Measurements from ENCODE around the gene DMBX1. TPM values are rescaled to one million over a fixed set of nuclear protein-coding genes. Genes with fewer than 3 reads are reported as not detected.

DMBX1 gene
- total and polyA plus RNA-seq, 2 donors (not counting 1 experiment from before 2014, with no cell fraction given): not detected

- Histone ChIP-seq H2AFZ (ENCODE audit: insufficient read depth, low read depth, low read length, poor library complexity, severe bottlenecking) (no peak overlapping the region), H3K79me2 (ENCODE audit: control insufficient read depth, insufficient read depth, low read length) (no peaks in the 10 kb centered on the region), H3K9ac (ENCODE audit: low read length) (no peak overlapping the region), H3K36me3 (replicated peaks in 1 of 2; ENCODE audit: control extremely low read depth in 1 of 2, control insufficient read depth in 1 of 2, extremely low read depth in 1 of 2, insufficient read depth in 2 of 2, low read length in 1 of 2) (no peaks in the 10 kb centered on the region), H3K27me3 (replicated peaks in 1 of 4; ENCODE audit: control extremely low read depth in 1 of 4, control insufficient read depth in 3 of 4, insufficient read depth in 4 of 4, low read length in 3 of 4) (peaks cover 0 to 29% (median 10%) of the 10 kb centered on the region in 4 experiments), H3K27ac (ENCODE audit: low read length in 2 of 2) (no peak overlapping the region), H3K4me2 (replicated peaks; ENCODE audit: low read depth, low read length, poor library complexity, severe bottlenecking) (no peak overlapping the region), H3K4me1 (ENCODE audit: control insufficient read depth in 2 of 2, insufficient read depth in 2 of 2, low read length in 2 of 2) (peaks cover 11 to 13% of the 10 kb centered on the region in 2 donors), H4K20me1 (ENCODE audit: control insufficient read depth, insufficient read depth, low read length, poor library complexity, severe bottlenecking) (no peaks in the 10 kb centered on the region), H3K4me3 (ENCODE audit: control extremely low read depth in 1 of 5, extremely low read depth in 1 of 5, insufficient read depth in 1 of 5, low read depth in 2 of 5, low read length in 4 of 5) (no peak overlapping the region), H3K9me3 (ENCODE audit: control extremely low read depth in 1 of 3, control insufficient read depth in 2 of 3, insufficient read depth in 1 of 3, low read length in 2 of 3) (no peaks in the 10 kb centered on the region)
- ATAC-seq (ENCODE audit: low read depth): no peak
- POLR2A ChIA-PET: no interaction called here
- no peak for DNase-seq
- CTCF ChIA-PET: interaction anchor here (1.4 kb wide), 2 partner anchors 9 to 52 kb away, joined by 4 to 5 read pairs; no protein-coding TSS in a partner anchor
- Mint-ChIP-seq H3K27me3 (peaks cover 37% of the 10 kb centered on the region), H3K27ac (no peak overlapping the region), H3K4me3 (no peak overlapping the region), H3K9me3 (ENCODE audit: insufficient read depth) (no peaks in the 10 kb centered on the region), H3K4me1 (peaks cover 31% of the 10 kb centered on the region)
- TF ChIP-seq CTCF (IDR thresholded peaks at IDR 0.05) (no peak), EZH2 (IDR thresholded peaks at IDR 0.05; ENCODE audit: borderline replicate concordance, insufficient read depth, low read depth, low read length, poor library complexity, severe bottlenecking) (no peak)
- WGBS (ENCODE audit: insufficient coverage): 80% methylated on average over 7 of the region's 8 CpGs
- intact Hi-C loops (cut with micrococcal nuclease): no loop called here
Measured at GRCh38 chr1:46478721-46479485, 10.7 kb upstream of the DMBX1 start.

- H3K9me3 Mint-ChIP-seq (ENCODE audit: insufficient read depth): no peaks in the 10 kb centered on the region
- 73% methylated on average over 16 of the region's 17 CpGs for WGBS (ENCODE audit: insufficient coverage)
- Histone ChIP-seq H3K4me3 (ENCODE audit: control extremely low read depth in 1 of 5, extremely low read depth in 1 of 5, insufficient read depth in 1 of 5, low read depth in 2 of 5, low read length in 4 of 5) (no peak overlapping the region), H3K79me2 (ENCODE audit: control insufficient read depth, insufficient read depth, low read length) (no peaks in the 10 kb centered on the region), H4K20me1 (ENCODE audit: control insufficient read depth, insufficient read depth, low read length, poor library complexity, severe bottlenecking) (no peaks in the 10 kb centered on the region), H3K27me3 (replicated peaks in 1 of 4; ENCODE audit: control extremely low read depth in 1 of 4, control insufficient read depth in 3 of 4, insufficient read depth in 4 of 4, low read length in 3 of 4) (peaks cover 0 to 34% (median 11%) of the 10 kb centered on the region in 4 experiments), H3K4me2 (replicated peaks; ENCODE audit: low read depth, low read length, poor library complexity, severe bottlenecking) (no peak overlapping the region), H3K9ac (ENCODE audit: low read length) (no peak overlapping the region), H3K36me3 (replicated peaks in 1 of 2; ENCODE audit: control extremely low read depth in 1 of 2, control insufficient read depth in 1 of 2, extremely low read depth in 1 of 2, insufficient read depth in 2 of 2, low read length in 1 of 2) (no peaks in the 10 kb centered on the region), H2AFZ (ENCODE audit: insufficient read depth, low read depth, low read length, poor library complexity, severe bottlenecking) (no peak overlapping the region), H3K4me1 (ENCODE audit: control insufficient read depth in 2 of 2, insufficient read depth in 2 of 2, low read length in 2 of 2) (peaks cover 11 to 13% of the 10 kb centered on the region in 2 donors), H3K9me3 (ENCODE audit: control extremely low read depth in 1 of 3, control insufficient read depth in 2 of 3, insufficient read depth in 1 of 3, low read length in 2 of 3) (no peaks in the 10 kb centered on the region), H3K27ac (ENCODE audit: low read length in 2 of 2) (no peak overlapping the region)
- ChIA-PET POLR2A (no interaction called here), CTCF (interaction anchor here (1.1 to 1.5 kb wide), 2 partner anchors 33 to 104 kb away, joined by 3 to 4 read pairs; no protein-coding TSS in a partner anchor)
- no peak for TF ChIP-seq EZH2 (IDR thresholded peaks at IDR 0.05; ENCODE audit: borderline replicate concordance, insufficient read depth, low read depth, low read length, poor library complexity, severe bottlenecking)
- TF ChIP-seq CTCF (IDR thresholded peaks at IDR 0.05): no peak
- ATAC-seq (ENCODE audit: low read depth): no peak
- no peak overlapping the region for H3K27ac Mint-ChIP-seq
- intact Hi-C loops (cut with micrococcal nuclease): no loop called here
- no peak for DNase-seq
- no peak overlapping the region for H3K4me3 Mint-ChIP-seq
- H3K4me1 Mint-ChIP-seq: peaks cover 23% of the 10 kb centered on the region
- peaks cover 45% of the 10 kb centered on the region for H3K27me3 Mint-ChIP-seq
Measured at GRCh38 chr1:46479744-46480350, 9.8 kb upstream of the DMBX1 start.
